Thoracic aorta (tissue), 2 donors: ENCODE results near the gene CACNG4. TPM values are rescaled to one million over a fixed set of nuclear protein-coding genes. Genes with fewer than 3 reads are reported as not detected.
"Not testable (repeated sequence)": the region's sequence is repeated elsewhere in the genome, so short reads cannot be mapped to it uniquely, and the experiment has no call there.

Source experiments
- ATAC-seq: fragments of 150-250 bp; one replicate; pipeline ENCODE4 v1.8.0; 2017; ENCODE audit warnings: low read depth; ENCODE audit not compliant: insufficient number of reproducible peaks, low FRiP score
- DNase-seq: peaks from one replicate; pipeline ENCODE4 v3.0.0-alpha.2; 2020; ENCODE audit warnings: low spot score
- H3K27ac ChIP-seq, 2 donors: fragments of 200-600 bp; sonication (generic); 1 replicate in 1 of 2; 2 replicates in 1 of 2; pipeline ENCODE4 v1.5.1; 2016; ENCODE audit warnings: mild to moderate bottlenecking in 2 of 2, moderate library complexity in 2 of 2
- H3K27me3 ChIP-seq: fragments of 200-600 bp; sonication (generic); replicated peaks from 2 replicates; pipeline ENCODE4 v1.6.0; 2016; ENCODE audit warnings: mild to moderate bottlenecking; ENCODE audit not compliant: insufficient read depth
- H3K36me3 ChIP-seq: fragments of 200-600 bp; sonication (generic); one replicate; pipeline ENCODE4 v1.5.1; 2016
- H3K4me1 ChIP-seq, 2 donors: fragments of 200-600 bp; sonication (generic); 1 replicate in 1 of 2; 2 replicates in 1 of 2; pipeline versions ENCODE4 v1.5.1 to v1.6.0; 2016; ENCODE audit warnings: low read depth in 2 of 2, mild to moderate bottlenecking in 1 of 2; ENCODE audit not compliant: control insufficient read depth in 1 of 2
- H3K4me3 ChIP-seq: fragments of 200-600 bp; sonication (generic); 2 replicates; pipeline ENCODE4 v1.5.1; 2016; ENCODE audit warnings: mild to moderate bottlenecking
- H3K9me3 ChIP-seq: fragments of 200-600 bp; sonication (generic); 2 replicates; pipeline ENCODE4 v1.5.1; 2016
- CTCF ChIP-seq: fragments of 200-600 bp; sonication (generic); IDR thresholded peaks from one replicate; pipeline ENCODE4 v1.5.1; 2019; ENCODE audit warnings: antibody characterized with exemption
- total RNA-seq, 2 donors: library from RNA; depleted of rRNA; stranded (reverse); fragments of >200 nt; gene quantifications; one replicate each; pipeline versions ENCODE4 v1.1.0 to v1.2.3, GENCODE V29; 2016

The CACNG4 gene
- total RNA-seq, 2 donors from 2014 or later = not detected

GRCh38 chr17:66971730-66972441 is 7.4 kb downstream of the CACNG4 start:
- no peak for TF ChIP-seq CTCF
- Histone ChIP-seq H3K4me1 (no peaks in the 10 kb centered on the region), H3K27me3 (no peaks in the 10 kb centered on the region), H3K4me3 (no peak overlapping the region), H3K9me3 (no peaks in the 10 kb centered on the region), H3K27ac (no peak overlapping the region), H3K36me3 (no peaks in the 10 kb centered on the region)
- DNase-seq = no peak
- no peak for ATAC-seq

GRCh38 chr17:66972442-66972830 is 7.9 kb downstream of the CACNG4 start:
- not testable (repeated sequence) for H3K27me3 ChIP-seq, H3K9me3 ChIP-seq, H3K4me1 ChIP-seq, H3K4me3 ChIP-seq, H3K27ac ChIP-seq, H3K36me3 ChIP-seq, DNase-seq, ATAC-seq

- H3K9me3 ChIP-seq = no peaks in the 10 kb centered on the region
- TF ChIP-seq CTCF = no peak
- no peaks in the 10 kb centered on the region for H3K36me3 ChIP-seq
- H3K27me3 ChIP-seq = no peaks in the 10 kb centered on the region
- H3K4me3 ChIP-seq = no peak overlapping the region
- ATAC-seq = no peak
- H3K27ac ChIP-seq = no peak overlapping the region
- H3K4me1 ChIP-seq = no peaks in the 10 kb centered on the region
- DNase-seq = no peak
Observed at GRCh38 chr17:66975188-66975587, 10.7 kb downstream of the CACNG4 start.

GRCh38 chr17:66975614-66976378 is 11.3 kb downstream of the CACNG4 start:
- TF ChIP-seq CTCF = no peak
- no peak for DNase-seq
- H3K4me3 ChIP-seq = no peak overlapping the region

GRCh38 chr17:66976379-66976663 is 11.8 kb downstream of the CACNG4 start:
- H3K9me3 ChIP-seq = no peaks in the 10 kb centered on the region
- no peak overlapping the region for H3K4me3 ChIP-seq
- DNase-seq (no peak), ATAC-seq (no peak)
- no peak for TF ChIP-seq CTCF
- H3K27ac ChIP-seq = no peak overlapping the region
- H3K27me3 ChIP-seq = no peaks in the 10 kb centered on the region
- H3K36me3 ChIP-seq = no peaks in the 10 kb centered on the region
- no peaks in the 10 kb centered on the region for H3K4me1 ChIP-seq

More at GRCh38 chr17:66975614-66976378, 11.3 kb downstream of the CACNG4 start:
- no peaks in the 10 kb centered on the region for H3K36me3 ChIP-seq
- H3K4me1 ChIP-seq = no peaks in the 10 kb centered on the region
- no peaks in the 10 kb centered on the region for H3K9me3 ChIP-seq
- no peak for ATAC-seq
- no peaks in the 10 kb centered on the region for H3K27me3 ChIP-seq
- no peak overlapping the region for H3K27ac ChIP-seq
